ENCODE measurements around the gene CLPTM1L.
A peak's percentile ranks its signal among the peaks of the same experiment; 100 is the strongest.
"Not testable (repeated sequence)": the region's sequence is repeated elsewhere in the genome, so short reads cannot be mapped to it uniquely, and the experiment has no call there.

CLPTM1L gene

DNA sequence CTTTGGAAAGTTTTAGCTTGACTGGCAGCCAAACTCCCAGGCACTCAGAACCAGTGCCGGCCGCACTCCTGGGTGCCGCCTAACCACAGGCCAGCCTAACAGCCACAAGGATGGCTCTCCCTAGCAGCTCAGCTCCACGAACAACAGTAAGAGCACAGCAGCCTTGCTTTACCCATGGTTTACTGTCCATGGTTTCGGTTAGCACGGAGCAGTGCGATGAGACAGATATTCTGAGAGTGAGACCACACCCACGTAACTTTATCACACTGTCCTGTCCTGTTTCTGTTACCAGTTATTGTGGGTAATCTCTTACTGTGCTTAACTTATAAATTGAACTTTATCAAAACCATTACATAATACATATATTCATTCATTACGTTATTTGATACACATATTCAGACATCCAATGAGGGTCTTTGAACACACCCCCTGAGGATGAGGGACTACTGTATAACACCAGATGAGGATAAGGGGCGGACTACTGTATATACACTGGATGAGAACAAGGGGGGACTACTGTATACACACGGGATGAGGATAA lies 12.4 kb downstream of the CLPTM1L start:
- in situ Hi-C loops (cut with HindIII; ENCODE audit: low sequenced_read_pairs), result no loop called here
- TF ChIP-seq, protein P1, sequence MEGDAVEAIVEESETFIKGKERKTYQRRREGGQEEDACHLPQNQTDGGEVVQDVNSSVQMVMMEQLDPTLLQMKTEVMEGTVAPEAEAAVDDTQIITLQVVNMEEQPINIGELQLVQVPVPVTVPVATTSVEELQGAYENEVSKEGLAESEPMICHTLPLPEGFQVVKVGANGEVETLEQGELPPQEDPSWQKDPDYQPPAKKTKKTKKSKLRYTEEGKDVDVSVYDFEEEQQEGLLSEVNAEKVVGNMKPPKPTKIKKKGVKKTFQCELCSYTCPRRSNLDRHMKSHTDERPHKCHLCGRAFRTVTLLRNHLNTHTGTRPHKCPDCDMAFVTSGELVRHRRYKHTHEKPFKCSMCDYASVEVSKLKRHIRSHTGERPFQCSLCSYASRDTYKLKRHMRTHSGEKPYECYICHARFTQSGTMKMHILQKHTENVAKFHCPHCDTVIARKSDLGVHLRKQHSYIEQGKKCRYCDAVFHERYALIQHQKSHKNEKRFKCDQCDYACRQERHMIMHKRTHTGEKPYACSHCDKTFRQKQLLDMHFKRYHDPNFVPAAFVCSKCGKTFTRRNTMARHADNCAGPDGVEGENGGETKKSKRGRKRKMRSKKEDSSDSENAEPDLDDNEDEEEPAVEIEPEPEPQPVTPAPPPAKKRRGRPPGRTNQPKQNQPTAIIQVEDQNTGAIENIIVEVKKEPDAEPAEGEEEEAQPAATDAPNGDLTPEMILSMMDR (IDR thresholded peaks at IDR 0.05; ENCODE audit: low read depth, low read length), result no peak
- no peak for DNase-seq (ENCODE audit: low read depth, low spot score)
- no peak overlapping the region for H3K4me3 ChIP-seq (ENCODE audit: low read depth, low read length)

DNA sequence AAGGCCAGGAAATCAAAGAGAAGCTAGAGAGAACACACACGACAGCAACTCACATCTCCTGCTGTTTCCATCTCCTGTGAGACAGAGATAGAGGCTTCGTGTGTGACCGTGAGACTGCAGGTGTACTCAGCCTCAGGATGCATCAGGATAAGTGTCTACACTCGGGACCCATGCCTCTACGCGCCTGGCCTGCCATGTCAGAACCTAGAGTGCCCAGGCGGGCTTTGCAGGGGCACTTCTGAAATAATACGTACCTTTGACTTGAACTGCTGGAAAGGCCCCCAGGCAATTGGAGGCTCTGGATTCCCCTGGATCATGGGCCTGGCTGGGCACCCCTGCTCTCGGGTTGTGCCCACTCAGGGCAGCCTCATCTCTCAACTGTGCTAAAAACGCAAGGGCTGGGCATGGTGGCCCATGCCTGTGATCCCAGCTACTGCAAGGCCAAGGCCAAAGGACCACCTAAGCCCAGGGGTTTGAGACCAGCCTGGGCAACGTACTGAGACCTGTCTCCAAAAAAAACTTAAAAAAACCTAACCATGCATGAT lies 13.0 kb downstream of the CLPTM1L start:
- H3K4me3 ChIP-seq (ENCODE audit: low read depth, low read length), result no peak overlapping the region
- no peak for DNase-seq (ENCODE audit: low read depth, low spot score)

DNA sequence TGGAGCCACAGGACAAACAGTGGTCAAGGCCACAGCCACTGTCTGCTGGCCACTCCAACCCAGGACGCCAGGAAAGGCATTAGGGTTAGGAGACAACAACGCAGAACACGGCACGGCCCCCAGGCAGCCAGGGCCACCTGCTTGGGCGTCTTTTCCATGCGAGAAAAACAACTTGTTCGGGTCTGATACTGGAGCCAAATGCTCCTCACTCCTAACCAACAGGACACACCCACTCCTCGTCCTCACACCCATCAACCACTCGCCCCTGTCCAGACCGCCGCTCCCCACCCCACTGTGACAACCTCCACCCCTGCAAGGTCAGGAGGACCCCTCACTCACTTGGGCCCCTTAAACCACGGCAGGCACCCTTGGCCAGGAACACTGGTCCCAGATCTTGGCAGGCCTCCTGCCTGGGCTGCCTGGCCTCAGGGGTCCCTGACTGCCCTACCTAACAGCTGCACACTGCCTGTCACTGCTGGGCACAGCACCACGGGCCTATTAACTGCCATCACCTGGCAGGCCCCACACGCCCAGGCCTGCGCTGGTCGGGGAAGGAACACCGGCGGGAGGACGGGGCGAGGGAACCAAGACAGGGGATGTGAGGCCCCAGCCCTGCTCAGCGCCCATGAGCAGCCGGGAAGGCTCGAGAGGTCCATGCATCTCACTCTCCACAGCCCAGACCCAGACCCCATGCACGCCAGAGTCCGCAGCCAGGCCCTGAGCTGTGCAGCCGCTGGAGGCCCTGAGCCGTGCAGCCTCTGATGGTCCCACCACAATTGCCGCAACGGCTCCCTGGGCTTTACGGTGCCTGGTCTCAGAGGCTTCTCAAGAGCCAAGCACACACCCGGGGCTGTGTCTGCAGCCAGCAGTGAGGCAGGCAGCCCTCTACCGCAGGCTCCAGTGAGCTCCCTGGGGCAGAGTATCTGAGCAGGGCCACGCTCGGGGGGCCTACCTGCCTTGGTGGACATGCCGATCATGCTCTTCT lies 13.8 kb downstream of the CLPTM1L start:
- TF ChIP-seq, protein P1 (IDR thresholded peaks at IDR 0.05; ENCODE audit: low read depth, low read length), result no peak
- H3K4me3 ChIP-seq (ENCODE audit: low read depth, low read length), result no peak overlapping the region
- no peak for DNase-seq (ENCODE audit: low read depth, low spot score)
- in situ Hi-C loops (cut with HindIII; ENCODE audit: low sequenced_read_pairs), result no loop called here

More for the DNA sequence above, 13.0 kb downstream of the CLPTM1L start:
- TF ChIP-seq, protein P1 (IDR thresholded peaks at IDR 0.05; ENCODE audit: low read depth, low read length), result no peak
- in situ Hi-C loops (cut with HindIII; ENCODE audit: low sequenced_read_pairs), result no loop called here

DNA sequence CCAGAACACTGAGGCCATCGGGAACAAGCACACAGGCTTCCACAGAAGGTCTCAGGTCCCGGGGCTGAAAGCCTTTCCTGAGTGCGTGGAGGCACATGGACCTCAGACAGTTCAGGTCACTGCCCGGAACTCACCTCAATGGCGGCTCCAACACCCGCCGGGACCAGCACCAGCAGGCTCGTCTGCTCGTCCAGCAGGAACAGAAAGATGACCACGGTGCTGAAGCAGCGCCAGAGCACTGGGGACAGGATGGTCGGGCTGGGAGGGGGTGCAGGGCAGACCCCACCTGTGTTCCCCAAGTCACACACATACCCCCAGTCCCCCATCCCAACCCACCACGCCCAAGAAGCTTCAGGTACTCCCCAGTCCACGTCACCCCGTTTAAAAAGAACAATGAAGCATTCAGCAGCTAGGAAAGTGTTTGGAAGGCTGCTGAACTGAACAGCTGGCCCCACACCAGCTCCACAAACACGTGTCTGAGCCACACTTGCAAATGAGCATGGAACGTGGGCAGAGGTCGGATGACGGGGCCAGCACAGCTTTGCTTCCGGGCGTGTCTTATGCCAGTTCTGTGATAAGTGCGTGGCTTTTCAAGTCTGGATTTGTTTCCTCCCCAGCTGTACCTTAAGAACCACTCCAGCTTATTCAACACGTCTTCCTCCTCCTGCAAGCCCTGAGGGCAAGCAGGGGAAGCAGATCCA lies 14.6 kb downstream of the CLPTM1L start:
- no peak for DNase-seq (ENCODE audit: low read depth, low spot score)
- in situ Hi-C loops (cut with HindIII; ENCODE audit: low sequenced_read_pairs), result no loop called here

DNA sequence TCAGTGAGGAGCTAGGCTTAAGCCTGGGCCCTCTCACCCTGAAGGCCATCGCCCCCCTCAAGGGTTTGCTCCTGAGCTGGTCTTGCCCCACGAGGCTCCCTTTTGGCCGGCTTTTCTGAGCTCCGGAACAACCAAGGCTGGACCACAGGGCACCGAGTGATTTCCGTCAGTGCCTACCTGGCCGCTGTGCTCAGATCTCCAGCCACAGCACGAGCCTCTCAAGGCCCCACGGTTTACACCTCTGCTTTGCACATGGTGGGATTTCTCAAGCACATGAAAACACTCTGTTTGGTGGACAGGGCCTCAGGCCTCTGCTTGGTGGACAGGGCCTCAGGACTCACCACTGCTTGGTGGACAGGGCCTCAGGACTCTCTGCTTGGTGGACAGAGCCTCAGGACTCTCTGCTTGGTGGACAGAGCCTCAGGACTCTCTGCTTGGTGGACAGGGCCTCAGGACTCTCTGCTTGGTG lies 15.8 kb downstream of the CLPTM1L start:
- no peak overlapping the region for H3K4me3 ChIP-seq (ENCODE audit: low read depth, low read length)
- in situ Hi-C loops (cut with HindIII; ENCODE audit: low sequenced_read_pairs), result no loop called here
- no peak for DNase-seq (ENCODE audit: low read depth, low spot score)
- TF ChIP-seq, protein P1 (IDR thresholded peaks at IDR 0.05; ENCODE audit: low read depth, low read length), result no peak

More for the DNA sequence above, 14.6 kb downstream of the CLPTM1L start:
- TF ChIP-seq, protein P1 (IDR thresholded peaks at IDR 0.05; ENCODE audit: low read depth, low read length), result no peak
- no peak overlapping the region for H3K4me3 ChIP-seq (ENCODE audit: low read depth, low read length)

DNA sequence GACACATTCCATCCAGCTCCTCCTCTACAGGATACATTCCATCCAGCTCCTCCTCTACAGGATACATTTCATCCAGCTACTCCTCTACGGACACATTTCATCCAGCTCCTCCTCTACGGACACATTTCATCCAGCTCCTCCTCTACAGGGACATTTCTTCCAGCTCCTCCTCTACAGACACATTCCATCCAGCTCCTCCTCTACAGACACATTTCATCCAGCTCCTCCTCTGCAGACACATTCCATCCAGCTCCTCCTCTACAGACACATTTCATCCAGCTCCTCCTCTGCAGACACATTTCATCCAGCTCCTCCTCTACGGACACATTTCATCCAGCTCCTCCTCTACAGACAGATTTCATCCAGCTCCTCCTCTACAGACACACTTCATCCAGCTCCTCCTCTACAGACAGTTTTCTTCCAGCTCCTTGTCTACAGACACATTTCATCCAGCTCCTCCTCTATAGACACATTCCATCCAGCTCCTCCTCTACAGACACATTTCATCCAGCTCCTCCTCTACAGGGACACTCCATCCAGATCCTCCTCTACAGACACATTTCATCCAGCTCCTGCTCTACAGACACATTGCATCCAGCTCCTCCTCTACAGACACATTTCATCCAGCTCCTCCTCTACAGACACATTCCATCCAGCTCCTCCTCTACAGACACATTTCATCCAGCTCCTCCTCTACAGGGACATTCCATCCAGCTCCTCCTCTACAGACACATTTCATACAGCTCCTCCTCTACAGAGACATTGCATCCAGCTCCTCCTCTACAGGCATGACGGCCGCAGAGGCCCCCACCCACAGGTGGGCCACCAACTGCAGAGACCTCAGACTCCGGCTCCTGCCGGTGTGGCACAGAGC lies 16.4 kb downstream of the CLPTM1L start:
- peak; percentile 2 for DNase-seq (ENCODE audit: low read depth, low spot score)

DNA sequence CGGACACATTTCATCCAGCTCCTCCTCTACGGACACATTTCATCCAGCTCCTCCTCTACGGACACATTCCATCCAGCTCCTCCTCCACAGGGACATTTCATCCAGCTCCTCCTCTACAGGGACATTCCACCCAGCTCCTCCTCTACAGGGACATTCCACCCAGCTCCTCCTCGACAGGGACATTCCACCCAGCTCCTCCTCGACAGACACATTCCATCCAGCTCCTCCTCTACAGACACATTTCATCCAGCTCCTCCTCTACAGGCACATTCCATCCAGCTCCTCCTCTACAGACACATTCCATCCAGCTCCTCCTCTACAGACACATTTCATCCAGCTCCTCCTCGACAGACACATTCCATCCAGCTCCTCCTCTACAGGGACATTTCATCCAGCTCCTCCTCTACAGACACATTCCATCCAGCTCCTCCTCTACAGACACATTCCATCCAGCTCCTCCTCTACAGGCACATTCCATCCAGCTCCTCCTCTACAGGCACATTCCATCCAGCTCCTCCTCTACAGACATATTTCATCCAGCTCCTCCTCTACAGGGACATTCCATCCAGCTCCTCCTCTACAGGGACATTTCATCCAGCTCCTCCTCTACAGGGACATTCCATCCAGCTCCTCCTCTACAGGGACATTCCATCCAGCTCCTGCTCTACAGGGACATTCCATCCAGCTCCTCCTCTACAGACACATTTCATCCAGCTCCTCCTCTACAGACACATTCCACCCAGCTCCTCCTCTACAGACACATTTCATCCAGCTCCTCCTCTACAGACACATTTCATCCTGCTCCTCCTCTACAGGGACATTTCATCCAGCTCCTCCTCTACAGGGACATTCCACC lies 17.8 kb downstream of the CLPTM1L start:
- in situ Hi-C loops (cut with HindIII; ENCODE audit: low sequenced_read_pairs), result not testable (repeated sequence)
- DNase-seq (ENCODE audit: low read depth, low spot score), result peak; percentile 6

More for the DNA sequence above, 16.4 kb downstream of the CLPTM1L start:
- in situ Hi-C loops (cut with HindIII; ENCODE audit: low sequenced_read_pairs); H3K4me3 ChIP-seq (ENCODE audit: low read depth, low read length): not testable (repeated sequence)

DNA sequence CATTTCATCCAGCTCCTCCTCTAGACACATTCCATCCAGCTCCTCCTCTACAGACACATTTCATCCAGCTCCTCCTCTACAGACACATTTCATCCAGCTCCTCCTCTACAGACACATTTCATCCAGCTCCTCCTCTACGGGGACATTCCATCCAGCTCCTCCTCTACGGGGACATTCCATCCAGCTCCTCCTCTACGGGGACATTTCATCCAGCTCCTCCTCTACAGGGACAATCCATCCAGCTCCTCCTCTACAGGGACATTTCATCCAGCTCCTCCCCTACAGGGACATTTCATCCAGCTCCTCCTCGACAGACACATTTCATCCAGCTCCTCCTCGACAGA lies 18.4 kb downstream of the CLPTM1L start:
- H3K4me3 ChIP-seq (ENCODE audit: low read depth, low read length); DNase-seq (ENCODE audit: low read depth, low spot score); in situ Hi-C loops (cut with HindIII; ENCODE audit: low sequenced_read_pairs): not testable (repeated sequence)

More for the DNA sequence above, 17.8 kb downstream of the CLPTM1L start:
- not testable (repeated sequence) for H3K4me3 ChIP-seq (ENCODE audit: low read depth, low read length)
